IMR-90 (cell line): ENCODE data around the gene ST14. TPM values are rescaled to one million over a fixed set of nuclear protein-coding genes. Genes with fewer than 3 reads are reported as not detected.

ENCODE experiments used
- ATAC-seq: fragments of 200-7000 bp; cut with Tn5 transposase; 2 replicates; pipeline ENCODE4 v1.9.1; 2020; ENCODE audit warnings: low read depth, mild to moderate bottlenecking, moderate library complexity
- BruUV-seq: library from RNA; stranded (reverse); fragments of 400-500 nt; replicated peaks from 2 replicates; lab custom pipeline; 2021; lab: Mats Ljungman, UMichigan
- CTCF ChIA-PET: fragments of 300-600 bp; formaldehyde crosslinking; extraction: SDS; loops from one replicate; lab custom pipeline; 2021; ENCODE audit warnings: antibody characterized with exemption; lab: Yijun Ruan, JAX
- POLR2A ChIA-PET: fragments of 300-600 bp; sonication (Branson Sonifier 250); formaldehyde crosslinking; loops from one replicate; lab custom pipeline; 2022; ENCODE audit warnings: antibody characterized with exemption; ENCODE audit not compliant: unreplicated experiment; lab: Charles Lee
- DNase-seq: peaks from one replicate; pipeline ENCODE4 v3.0.0; 2013
- H2AFZ ChIP-seq: replicated peaks from 2 replicates; pipeline ENCODE3; 2013; ENCODE audit warnings: low read length, mild to moderate bottlenecking; ENCODE audit not compliant: poor library complexity
- H2AK5ac ChIP-seq: 2 replicates; pipeline ENCODE4 v1.6.1; 2013; ENCODE audit warnings: low read depth, low read length, inconsistent platforms
- H2AK9ac ChIP-seq: replicated peaks from 2 replicates; pipeline ENCODE3; 2013; ENCODE audit warnings: mild to moderate bottlenecking, low read depth, low read length, moderate library complexity; ENCODE audit not compliant: poor library complexity
- H2BK120ac ChIP-seq: 2 replicates; pipeline ENCODE4 v1.6.1; 2013; ENCODE audit warnings: low read depth, low read length, inconsistent platforms
- H2BK15ac ChIP-seq: 3 replicates; pipeline ENCODE4 v1.6.1; 2013; ENCODE audit warnings: low read depth, low read length, inconsistent platforms
- H2BK20ac ChIP-seq: 2 replicates; pipeline ENCODE4 v1.6.1; 2013; ENCODE audit warnings: low read depth, mild to moderate bottlenecking, inconsistent platforms, low read length, moderate library complexity
- H2BK5ac ChIP-seq: 2 replicates; pipeline ENCODE4 v1.6.1; 2013; ENCODE audit warnings: mild to moderate bottlenecking, low read depth, low read length, inconsistent platforms; ENCODE audit not compliant: poor library complexity, severe bottlenecking
- H3K14ac ChIP-seq: replicated peaks from 2 replicates; pipeline ENCODE4 v1.6.1; 2013; ENCODE audit warnings: low read depth, low read length, inconsistent platforms
- H3K18ac ChIP-seq: 2 replicates; pipeline ENCODE4 v1.6.1; 2013; ENCODE audit warnings: low read depth, low read length, control low read depth
- H3K23ac ChIP-seq: 2 replicates; pipeline ENCODE4 v1.6.1; 2013; ENCODE audit warnings: low read depth, low read length, inconsistent platforms
- H3K27ac ChIP-seq: 2 replicates; pipeline ENCODE4 v1.5.1; 2013; ENCODE audit warnings: mild to moderate bottlenecking, control low read depth, low read length; ENCODE audit not compliant: insufficient read depth
- H3K27me3 ChIP-seq: 2 replicates; pipeline ENCODE4 v1.6.1; 2013; ENCODE audit warnings: low read length; ENCODE audit not compliant: control insufficient read depth, insufficient read depth
- H3K36me3 ChIP-seq: 2 replicates; pipeline ENCODE4 v1.6.1; 2013; ENCODE audit warnings: low read length, mixed read lengths; ENCODE audit not compliant: control insufficient read depth, insufficient read depth
- H3K4ac ChIP-seq: 2 replicates; pipeline ENCODE4 v1.6.1; 2013; ENCODE audit warnings: low read depth, low read length, inconsistent platforms
- H3K4me1 ChIP-seq: 2 replicates; pipeline ENCODE4 v1.6.1; 2013; ENCODE audit warnings: low read length, mixed read lengths; ENCODE audit not compliant: control insufficient read depth, insufficient read depth
- H3K4me2 ChIP-seq: 2 replicates; pipeline ENCODE4 v1.6.1; 2013; ENCODE audit warnings: low read depth, mild to moderate bottlenecking, control low read depth, low read length, moderate library complexity
- H3K4me3 ChIP-seq: 2 replicates; pipeline ENCODE4 v1.5.1; 2013; ENCODE audit warnings: low read depth, mild to moderate bottlenecking, control low read depth, low read length, moderate library complexity; ENCODE audit not compliant: insufficient read depth
- H3K56ac ChIP-seq: 2 replicates; pipeline ENCODE4 v1.6.1; 2013; ENCODE audit warnings: low read length, inconsistent platforms; ENCODE audit not compliant: insufficient read depth; ENCODE audit errors: extremely low read depth
- H3K79me1 ChIP-seq, 2 experiments: 2 replicates each; pipeline ENCODE4 v1.6.1; 2013; ENCODE audit warnings: low read length in 2 of 2, inconsistent platforms in 1 of 2, low read depth in 1 of 2
- H3K9ac ChIP-seq: 2 replicates; pipeline ENCODE4 v1.6.1; 2013; ENCODE audit warnings: low read depth, low read length, control low read depth
- H3K9me1 ChIP-seq: 2 replicates; pipeline ENCODE4 v1.6.1; 2013; ENCODE audit warnings: low read length, inconsistent platforms; ENCODE audit not compliant: insufficient read depth
- H3K9me3 ChIP-seq: 2 replicates; pipeline ENCODE4 v1.6.1; 2013; ENCODE audit warnings: low read length; ENCODE audit not compliant: control insufficient read depth, insufficient read depth
- H4K20me1 ChIP-seq: 2 replicates; pipeline ENCODE4 v1.6.1; 2013; ENCODE audit warnings: low read length, inconsistent platforms; ENCODE audit not compliant: insufficient read depth
- H4K5ac ChIP-seq: 2 replicates; pipeline ENCODE4 v1.6.1; 2013; ENCODE audit warnings: mild to moderate bottlenecking, low read depth, low read length, control low read depth
- H4K8ac ChIP-seq, 2 experiments: 2 replicates each; pipeline ENCODE4 v1.6.1; 2013; ENCODE audit warnings: low read depth in 2 of 2, low read length in 2 of 2, control low read depth in 1 of 2, inconsistent platforms in 1 of 2
- H4K91ac ChIP-seq: 2 replicates; pipeline ENCODE4 v1.6.1; 2013; ENCODE audit warnings: low read depth, low read length, inconsistent platforms; ENCODE audit not compliant: insufficient read depth
- BHLHE40 ChIP-seq: fragments of 150-350 bp; IDR thresholded peaks from 2 replicates; pipeline ENCODE4 v1.6.1; 2016; ENCODE audit warnings: mild to moderate bottlenecking, low read depth, low read length
- FOS ChIP-seq: fragments of 150-350 bp; IDR thresholded peaks from 2 replicates; pipeline ENCODE4 v1.6.1; 2016; ENCODE audit warnings: low read depth, low read length
- MAZ ChIP-seq: IDR thresholded peaks from 2 replicates; pipeline ENCODE4 v1.6.1; 2012; ENCODE audit warnings: low read depth, mild to moderate bottlenecking, low read length, improper control_type of control experiment, moderate library complexity, borderline replicate concordance
- RAD21 ChIP-seq: IDR thresholded peaks from 2 replicates; pipeline ENCODE4 v1.6.1; 2012; ENCODE audit warnings: low read length, improper control_type of control experiment
- RCOR1 ChIP-seq: IDR thresholded peaks from 2 replicates; pipeline ENCODE4 v1.6.1; 2012; ENCODE audit warnings: mild to moderate bottlenecking, low read length, improper control_type of control experiment; ENCODE audit not compliant: insufficient replicate concordance
- SMC3 ChIP-seq: fragments of 150-350 bp; IDR thresholded peaks from 2 replicates; pipeline ENCODE4 v1.6.1; 2016; ENCODE audit warnings: low read depth, mild to moderate bottlenecking, antibody characterized with exemption, low read length, moderate library complexity
- WGBS, 2 experiments: methylation state at CpG; one replicate each; pipeline versions ENCODE4 v1.1.5 to v1.1.7; 2013; ENCODE audit warnings: missing lambda C conversion rate in 2 of 2; ENCODE audit not compliant: insufficient read length in 1 of 2; ENCODE audit errors: extremely low coverage in 2 of 2; 5-methylcytosine and 5-hydroxymethylcytosine counted together
- dilution Hi-C: fragments of 300-500 bp; cut with HindIII; formaldehyde crosslinking; loops from one replicate; pipeline ENCODE4 v1.14.3; 2018; ENCODE audit warnings: low sequenced_read_pairs; ENCODE audit not compliant: unreplicated experiment
- in situ Hi-C: fragments of 300-500 bp; cut with MboI; formaldehyde crosslinking; loops from 3 replicates; pipeline ENCODE4 v1.14.3; 2019; ENCODE audit warnings: low sequenced_read_pairs, inconsistent platforms, mixed read lengths
- intact Hi-C: fragments of 100-400 bp; cut with micrococcal nuclease; formaldehyde crosslinking; loops from 2 replicates; pipeline ENCODE4 v1.10.0; 2022
- polyA plus RNA-seq, 3 experiments: library from polyadenylated mRNA; depleted of rRNA; stranded (reverse); fragments of >200 nt; gene quantifications; 2 replicates each; pipeline ENCODE4 v1.2.3, GENCODE V29; 2012; ENCODE audit warnings: low replicate concordance in 1 of 3
- total RNA-seq: library from RNA; depleted of rRNA; stranded (reverse); fragments of >200 nt; gene quantifications from 2 replicates; pipeline ENCODE4 v1.2.3, GENCODE V29; 2012
- TF ChIP-seq, protein P1 (sequence below): fragments of 150-350 bp; IDR thresholded peaks from 2 replicates; pipeline ENCODE4 v1.6.1; 2017; ENCODE audit warnings: mild to moderate bottlenecking, antibody characterized with exemption, low read length, low read depth
- TF ChIP-seq, protein P2 (sequence below): conservative IDR thresholded peaks from 2 replicates; pipeline ENCODE4 v1.5.1; 2012; ENCODE audit warnings: mild to moderate bottlenecking, low read depth, low read length, improper control_type of control experiment

Gene ST14
- total and polyA plus RNA-seq, 2 of the 4 experiments (the other 2 are of a cell fraction): not detected

DNA sequence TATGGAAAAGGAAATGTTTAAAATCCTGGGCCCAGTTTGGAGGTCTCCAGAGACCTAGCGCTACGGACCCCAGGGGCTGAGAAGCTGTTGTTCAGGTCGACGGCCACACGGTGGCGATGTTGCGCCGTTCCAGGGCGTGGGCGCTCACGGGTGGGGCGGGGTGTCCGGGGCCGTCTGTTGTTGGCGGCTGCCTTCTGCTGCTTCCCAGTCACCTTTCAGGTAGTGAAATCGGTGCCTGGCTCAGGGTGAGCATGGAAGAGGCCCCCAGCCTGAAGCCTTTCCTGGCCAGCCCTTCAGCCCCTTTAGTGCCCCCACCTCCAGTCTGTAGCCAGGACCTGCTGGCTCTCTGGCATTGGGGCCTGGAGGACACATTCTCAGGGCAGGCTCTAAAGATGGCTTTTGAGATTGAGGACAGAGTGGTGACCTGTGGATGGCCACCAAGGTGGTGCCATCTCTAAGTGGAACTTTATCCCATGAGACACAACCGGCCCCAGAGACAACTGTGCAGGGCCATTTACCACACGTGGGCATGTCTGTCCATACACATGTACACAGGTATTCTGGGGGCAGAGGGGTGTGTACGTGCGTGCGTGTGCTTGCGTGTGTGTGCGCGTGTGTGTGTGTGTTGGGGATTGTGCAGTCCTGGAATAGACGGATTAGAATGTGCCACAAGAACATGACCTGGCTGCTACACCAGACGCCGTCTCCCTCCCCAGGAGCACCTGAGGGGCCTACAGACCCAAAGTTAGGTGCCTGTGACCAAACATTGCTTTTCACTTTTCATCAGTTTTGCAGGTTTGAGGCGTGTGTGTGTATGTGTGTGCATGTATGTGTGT lies 53.8 kb downstream of the ST14 start:
- Histone ChIP-seq H3K4me1 (no peaks in the 10 kb centered on the region), H3K9me3 (no peaks in the 10 kb centered on the region), H3K9me1 (no peaks in the 10 kb centered on the region), H3K18ac (no peak overlapping the region), H4K91ac (no peak overlapping the region; the same call in 1 of the 2 replicates), H2AK5ac (no peak overlapping the region), H4K20me1 (no peaks in the 10 kb centered on the region), H3K23ac (no peak overlapping the region), H3K9ac (no peak overlapping the region), H2BK15ac (no peak overlapping the region), H4K5ac (no peak overlapping the region), H3K56ac (no peak overlapping the region), H3K27ac (no peak overlapping the region), H2BK5ac (no peak overlapping the region), H3K27me3 (peaks cover 46% of the 10 kb centered on the region), H2AFZ (peak overlapping the region; percentile 79), H2BK20ac (no peak overlapping the region), H4K8ac (no peak overlapping the region), H3K36me3 (no peaks in the 10 kb centered on the region), H3K4me2 (peak overlapping the region; percentile 35; the same call in 1 of the 2 replicates), H3K4me3 (no peak overlapping the region), H3K4ac (no peak overlapping the region), H3K14ac (no peak overlapping the region), H2AK9ac (peak overlapping the region; percentile 53), H3K79me1 (no peaks in the 10 kb centered on the region), H2BK120ac (no peak overlapping the region)
- in situ Hi-C loops: loop anchor here (5.0 to 25.0 kb wide), 3 partner anchors 174 to 651 kb away; partner anchors contain the start of gene ADAMTS8
- intact Hi-C loops: loop anchor here (1.0 to 10.0 kb wide), 6 partner anchors 169 to 679 kb away; no protein-coding TSS in a partner anchor
- ATAC-seq: peak; percentile 96
- CTCF ChIA-PET: interaction anchor here (0.8 to 1.3 kb wide), 9 partner anchors 16 to 649 kb away, joined by 3 to 8 read pairs (median 4); partner anchors contain the start of gene ADAMTS8
- no TSS peak for BruUV-seq
- TF ChIP-seq, protein P1, sequence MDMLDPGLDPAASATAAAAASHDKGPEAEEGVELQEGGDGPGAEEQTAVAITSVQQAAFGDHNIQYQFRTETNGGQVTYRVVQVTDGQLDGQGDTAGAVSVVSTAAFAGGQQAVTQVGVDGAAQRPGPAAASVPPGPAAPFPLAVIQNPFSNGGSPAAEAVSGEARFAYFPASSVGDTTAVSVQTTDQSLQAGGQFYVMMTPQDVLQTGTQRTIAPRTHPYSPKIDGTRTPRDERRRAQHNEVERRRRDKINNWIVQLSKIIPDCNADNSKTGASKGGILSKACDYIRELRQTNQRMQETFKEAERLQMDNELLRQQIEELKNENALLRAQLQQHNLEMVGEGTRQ: no peak
- TF ChIP-seq FOS (no peak), MAZ (peak; percentile 91; the same call in 1 of the 2 replicates), RAD21 (peak; percentile 91), BHLHE40 (0 out of 2 replicates have a peak, but pooled peaks have one; percentile 18), RCOR1 (no peak), SMC3 (peak; percentile 80)
- TF ChIP-seq, protein P2, sequence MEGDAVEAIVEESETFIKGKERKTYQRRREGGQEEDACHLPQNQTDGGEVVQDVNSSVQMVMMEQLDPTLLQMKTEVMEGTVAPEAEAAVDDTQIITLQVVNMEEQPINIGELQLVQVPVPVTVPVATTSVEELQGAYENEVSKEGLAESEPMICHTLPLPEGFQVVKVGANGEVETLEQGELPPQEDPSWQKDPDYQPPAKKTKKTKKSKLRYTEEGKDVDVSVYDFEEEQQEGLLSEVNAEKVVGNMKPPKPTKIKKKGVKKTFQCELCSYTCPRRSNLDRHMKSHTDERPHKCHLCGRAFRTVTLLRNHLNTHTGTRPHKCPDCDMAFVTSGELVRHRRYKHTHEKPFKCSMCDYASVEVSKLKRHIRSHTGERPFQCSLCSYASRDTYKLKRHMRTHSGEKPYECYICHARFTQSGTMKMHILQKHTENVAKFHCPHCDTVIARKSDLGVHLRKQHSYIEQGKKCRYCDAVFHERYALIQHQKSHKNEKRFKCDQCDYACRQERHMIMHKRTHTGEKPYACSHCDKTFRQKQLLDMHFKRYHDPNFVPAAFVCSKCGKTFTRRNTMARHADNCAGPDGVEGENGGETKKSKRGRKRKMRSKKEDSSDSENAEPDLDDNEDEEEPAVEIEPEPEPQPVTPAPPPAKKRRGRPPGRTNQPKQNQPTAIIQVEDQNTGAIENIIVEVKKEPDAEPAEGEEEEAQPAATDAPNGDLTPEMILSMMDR: peak; percentile 87
- DNase-seq: peak; percentile 6
- WGBS, 2 experiments: 10% methylated on average over 4 of the region's 28 CpGs; no CpG with 5 or more reads in 1 of the 2 experiments
- POLR2A ChIA-PET: interaction anchor here (1.2 kb wide), 1 partner anchor 213 kb away, joined by 3 read pairs; no protein-coding TSS in a partner anchor
- dilution Hi-C loops: no loop called here
